Glutamatergic neuron (in vitro differentiated cells): Measurements from ENCODE around the gene PALLD. TPM values are rescaled to one million over a fixed set of nuclear protein-coding genes. Genes with fewer than 3 reads are reported as not detected.

Experiments used
- DNase-seq: peaks from one replicate; pipeline ENCODE4 v3.0.0; 2022
- H3K27ac Mint-ChIP-seq: one replicate; pipeline ENCODE4 v1.8.0; 2020; ENCODE audit warnings: mild to moderate bottlenecking, mixed read lengths, inconsistent platforms; ENCODE audit not compliant: unreplicated experiment
- H3K27me3 Mint-ChIP-seq: one replicate; pipeline ENCODE4 v1.8.0; 2020; ENCODE audit warnings: mild to moderate bottlenecking, moderate library complexity, mixed read lengths, inconsistent platforms; ENCODE audit not compliant: unreplicated experiment
- H3K36me3 Mint-ChIP-seq: one replicate; pipeline ENCODE4 v1.8.0; 2020; ENCODE audit warnings: mild to moderate bottlenecking, mixed read lengths, inconsistent platforms; ENCODE audit not compliant: unreplicated experiment
- H3K4me1 Mint-ChIP-seq: one replicate; pipeline ENCODE4 v1.8.0; 2020; ENCODE audit warnings: mild to moderate bottlenecking, low read depth, mixed read lengths, inconsistent platforms; ENCODE audit not compliant: unreplicated experiment
- H3K4me3 Mint-ChIP-seq: one replicate; pipeline ENCODE4 v1.8.0; 2020; ENCODE audit warnings: mild to moderate bottlenecking, mixed read lengths, inconsistent platforms; ENCODE audit not compliant: unreplicated experiment
- H3K9me3 Mint-ChIP-seq: one replicate; pipeline ENCODE4 v1.8.0; 2020; ENCODE audit warnings: mild to moderate bottlenecking, moderate library complexity, mixed read lengths, inconsistent platforms; ENCODE audit not compliant: unreplicated experiment
- CTCF ChIP-seq: fragments of 200-600 bp; sonication (generic); IDR thresholded peaks from one replicate; pipeline ENCODE4 v1.5.0; 2021; ENCODE audit not compliant: partially characterized antibody, unreplicated experiment
- total RNA-seq: library from RNA; stranded (reverse); fragmentation: NEBNext Ultra II Directional; extraction: Animal tissue kit (Norgen Biotek cat#: 25700); gene quantifications from one replicate; pipeline ENCODE4 v1.2.1, GENCODE V29; 2021; ENCODE audit not compliant: unreplicated experiment

PALLD gene
- total RNA-seq, 1 donor from 2014 or later = 37.5 TPM

- Mint-ChIP-seq H3K4me1 (no peaks in the 10 kb centered on the region), H3K27me3 (no peaks in the 10 kb centered on the region), H3K36me3 (no peaks in the 10 kb centered on the region), H3K9me3 (no peaks in the 10 kb centered on the region), H3K4me3 (no peak overlapping the region), H3K27ac (no peak overlapping the region)
- no peak for TF ChIP-seq CTCF
- DNase-seq = no peak
Observed at GRCh38 chr4:168822481-168822880, 325.6 kb downstream of the PALLD start.

- Mint-ChIP-seq H3K9me3 (no peaks in the 10 kb centered on the region), H3K4me1 (no peaks in the 10 kb centered on the region), H3K36me3 (no peaks in the 10 kb centered on the region), H3K27me3 (no peaks in the 10 kb centered on the region), H3K4me3 (no peak overlapping the region), H3K27ac (no peak overlapping the region)
- no peak for TF ChIP-seq CTCF
- DNase-seq = no peak
Observed at GRCh38 chr4:168825975-168826374, 329.1 kb downstream of the PALLD start.

- Mint-ChIP-seq H3K36me3 (no peaks in the 10 kb centered on the region), H3K27me3 (no peaks in the 10 kb centered on the region), H3K27ac (no peak overlapping the region), H3K4me1 (no peaks in the 10 kb centered on the region), H3K4me3 (no peak overlapping the region), H3K9me3 (peaks cover 2% of the 10 kb centered on the region)
- DNase-seq = no peak
- TF ChIP-seq CTCF = no peak
Observed at GRCh38 chr4:168826620-168827019, 329.8 kb downstream of the PALLD start.

- H3K4me3 Mint-ChIP-seq = peak overlapping the region; percentile 98
- DNase-seq = no peak
- no peak for TF ChIP-seq CTCF
- H3K27me3 Mint-ChIP-seq = peaks cover 5% of the 10 kb centered on the region
- H3K9me3 Mint-ChIP-seq = peaks cover 6% of the 10 kb centered on the region
- no peaks in the 10 kb centered on the region for H3K36me3 Mint-ChIP-seq
- H3K4me1 Mint-ChIP-seq = peaks cover 4% of the 10 kb centered on the region
- H3K27ac Mint-ChIP-seq = peak overlapping the region; percentile 49
Observed at GRCh38 chr4:168830777-168831512, 334.1 kb downstream of the PALLD start.

GRCh38 chr4:168831585-168831918 lies 334.7 kb downstream of the PALLD start:
- Mint-ChIP-seq H3K4me3 (peak overlapping the region; percentile 98), H3K27me3 (peaks cover 5% of the 10 kb centered on the region), H3K36me3 (no peaks in the 10 kb centered on the region), H3K9me3 (peaks cover 6% of the 10 kb centered on the region), H3K27ac (peak overlapping the region; percentile 49), H3K4me1 (peaks cover 4% of the 10 kb centered on the region)
- TF ChIP-seq CTCF = no peak
- no peak for DNase-seq
